ENCODE data around the gene CNGA4. TPM values are rescaled to one million over a fixed set of nuclear protein-coding genes. Genes with fewer than 3 reads are reported as not detected.

Gene CNGA4
- total RNA-seq, 2 experiments from 2014 or later = 0.16 TPM; not detected in 1

GRCh38 chr11:6234387-6235107 lies 4.3 kb upstream of the CNGA4 start, which contains the start of gene FHIP1B:
Gene FHIP1B (minus strand): TSS chr11:6234636. CDS start chr11:6224516, 10,120 bp downstream.
- Mint-ChIP-seq H3K27me3 (no peaks in the 10 kb centered on the region), H3K9me3 (no peaks in the 10 kb centered on the region), H3K27ac (peak within 1 kb of the TSS; percentile 87), H3K4me1 (ENCODE audit: low read depth) (peaks cover 49% of the 10 kb centered on the region), H3K36me3 (ENCODE audit: low read depth) (peaks cover 5% of the 10 kb centered on the region), H3K4me3 (peak within 1 kb of the TSS; percentile 98)
- intact Hi-C loops (cut with DNase I, micrococcal nuclease) = loop anchor here (2.0 to 10.0 kb wide), 15 partner anchors 153 to 1840 kb away; partner anchors contain the start of genes ARFIP2 (in 2 of the 2), TIMM10B (in 2 of the 2), APBB1 (in 1 of the 2) and EIF3F (in 1 of the 2)
- DNase-seq = peak; percentile 97 to 100 (median 99)
- CTCF ChIA-PET = interaction anchor here (1.6 kb wide), 1 partner anchor 17 kb away, joined by 8 read pairs; no protein-coding TSS in a partner anchor
- H3K9me3 ChIP-seq (ENCODE audit: control insufficient read depth in 1 of 2, insufficient read depth in 1 of 2, low read length in 2 of 2) = no peaks in the 10 kb centered on the region
- peak; percentile 90 for ATAC-seq (ENCODE audit: poor library complexity)
- peak within 1 kb of the TSS; percentile 90 for H3K4me3 ChIP-seq (ENCODE audit: low read length)
- peak within 1 kb of the TSS; percentile 68 to 85 for H3K27ac ChIP-seq (ENCODE audit: low read depth in 1 of 2, low read length in 2 of 2)
- no peak for TF ChIP-seq CTCF (IDR thresholded peaks at IDR 0.05)
- no peaks in the 10 kb centered on the region for H3K27me3 ChIP-seq (ENCODE audit: control insufficient read depth in 1 of 2, insufficient read depth in 2 of 2, low read length in 2 of 2)
- H3K36me3 ChIP-seq (ENCODE audit: insufficient read depth, low read length) = no peaks in the 10 kb centered on the region
- peaks cover 24% of the 10 kb centered on the region for H3K4me1 ChIP-seq (ENCODE audit: insufficient read depth, low read length)
- POLR2A ChIA-PET = interaction anchor here (1.0 to 2.7 kb wide), 6 partner anchors 9 to 247 kb away, joined by 5 to 11 read pairs (median 6); partner anchors contain the start of genes ARFIP2, CCKBR, SMPD1 and TIMM10B

- no peaks in the 10 kb centered on the region for H3K36me3 ChIP-seq (ENCODE audit: insufficient read depth, low read length)
- CTCF ChIA-PET = no interaction called here
- H3K9me3 Mint-ChIP-seq = no peaks in the 10 kb centered on the region
- H3K4me3 ChIP-seq (ENCODE audit: low read length) = no peak overlapping the region
- H3K27me3 Mint-ChIP-seq = peaks cover 10% of the 10 kb centered on the region
- H3K4me1 Mint-ChIP-seq (ENCODE audit: low read depth) = peaks cover 26% of the 10 kb centered on the region
- H3K36me3 Mint-ChIP-seq (ENCODE audit: low read depth) = no peaks in the 10 kb centered on the region
- intact Hi-C loops (cut with DNase I, micrococcal nuclease) = loop anchor here (5.0 to 10.0 kb wide), 11 partner anchors 150 to 1842 kb away; partner anchors contain the start of genes APBB1 (in 1 of the 2), EIF3F (in 1 of the 2), ILK (in 1 of the 2) and MRPL17 (in 1 of the 2)
- peaks cover 14% of the 10 kb centered on the region for H3K4me1 ChIP-seq (ENCODE audit: insufficient read depth, low read length)
- no peak for TF ChIP-seq CTCF (IDR thresholded peaks at IDR 0.05)
- peaks cover 0 to 4% of the 10 kb centered on the region in 2 experiments for H3K9me3 ChIP-seq (ENCODE audit: control insufficient read depth in 1 of 2, insufficient read depth in 1 of 2, low read length in 2 of 2)
- no peak overlapping the region for H3K27ac Mint-ChIP-seq
- POLR2A ChIA-PET = no interaction called here
- no peak overlapping the region for H3K4me3 Mint-ChIP-seq
- ATAC-seq (ENCODE audit: poor library complexity) = no peak
- no peaks in the 10 kb centered on the region for H3K27me3 ChIP-seq (ENCODE audit: control insufficient read depth in 1 of 2, insufficient read depth in 2 of 2, low read length in 2 of 2)
- DNase-seq = peak in 1 of 14 experiments; percentile 32
- H3K27ac ChIP-seq (ENCODE audit: low read depth in 1 of 2, low read length in 2 of 2) = no peak overlapping the region
These were observed 1.6 kb upstream of the CNGA4 start for GRCh38 chr11:6237266-6237665.

- H3K36me3 Mint-ChIP-seq (ENCODE audit: low read depth) = no peaks in the 10 kb centered on the region
- POLR2A ChIA-PET = no interaction called here
These were observed 1.1 kb upstream of the CNGA4 start for GRCh38 chr11:6237761-6238302.

More at GRCh38 chr11:6237761-6238302, 1.1 kb upstream of the CNGA4 start:
- peaks cover 25% of the 10 kb centered on the region for H3K4me1 Mint-ChIP-seq (ENCODE audit: low read depth)
- peaks cover 14% of the 10 kb centered on the region for H3K27me3 Mint-ChIP-seq
- no peak overlapping the region for H3K27ac ChIP-seq (ENCODE audit: low read depth in 1 of 2, low read length in 2 of 2)
- H3K4me3 ChIP-seq (ENCODE audit: low read length) = no peak overlapping the region
- CTCF ChIA-PET = no interaction called here
- DNase-seq = no peak
- intact Hi-C loops (cut with DNase I, micrococcal nuclease) = loop anchor here (5.0 to 10.0 kb wide), 11 partner anchors 149 to 1843 kb away; partner anchors contain the start of genes APBB1 (in 1 of the 2), EIF3F (in 1 of the 2), ILK (in 1 of the 2) and MRPL17 (in 1 of the 2)
- no peak for ATAC-seq (ENCODE audit: poor library complexity)
- no peak for TF ChIP-seq CTCF (IDR thresholded peaks at IDR 0.05)
- no peaks in the 10 kb centered on the region for H3K9me3 Mint-ChIP-seq
- no peak overlapping the region for H3K4me3 Mint-ChIP-seq
- H3K27ac Mint-ChIP-seq = no peak overlapping the region
- H3K9me3 ChIP-seq (ENCODE audit: control insufficient read depth in 1 of 2, insufficient read depth in 1 of 2, low read length in 2 of 2) = peaks cover 0 to 4% of the 10 kb centered on the region in 2 experiments
- H3K36me3 ChIP-seq (ENCODE audit: insufficient read depth, low read length) = no peaks in the 10 kb centered on the region
- no peaks in the 10 kb centered on the region for H3K27me3 ChIP-seq (ENCODE audit: control insufficient read depth in 1 of 2, insufficient read depth in 2 of 2, low read length in 2 of 2)
- peaks cover 14% of the 10 kb centered on the region for H3K4me1 ChIP-seq (ENCODE audit: insufficient read depth, low read length)
